ENCODE results near the gene MALL.
"Not testable (repeated sequence)": the region's sequence is repeated elsewhere in the genome, so short reads cannot be mapped to it uniquely, and the experiment has no call there.

Gene MALL

DNA sequence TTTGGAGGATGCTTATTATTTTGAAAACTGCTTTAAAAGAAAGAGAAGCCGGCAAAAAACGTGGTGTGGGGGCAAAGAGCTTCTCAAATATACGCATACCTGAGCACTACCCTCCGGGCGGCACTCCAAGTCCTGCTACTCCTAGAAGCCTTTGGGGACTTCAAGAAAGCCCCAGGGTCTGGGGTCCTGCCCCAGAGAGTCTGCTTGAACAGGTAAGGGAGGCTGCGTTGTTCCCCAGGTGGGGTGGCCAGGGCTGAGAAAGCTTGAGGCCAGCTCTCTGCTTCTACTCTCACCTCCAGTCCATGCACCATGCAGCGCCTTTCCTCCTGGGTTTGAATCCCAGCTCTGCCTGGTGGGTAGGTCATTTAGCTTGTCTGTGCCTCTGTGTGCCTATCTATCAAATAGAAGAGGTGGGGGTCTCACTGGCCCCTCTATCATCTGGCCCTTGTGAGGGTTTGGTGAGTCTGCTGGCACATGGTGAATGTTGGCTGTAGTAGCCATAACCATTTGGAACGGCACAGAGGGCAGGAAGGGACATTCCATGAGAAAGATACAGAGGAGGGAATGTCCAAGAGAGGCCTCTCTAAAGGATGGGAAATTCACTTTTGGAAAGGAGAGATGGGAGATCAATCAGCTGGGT, 19.5 kb downstream of the MALL start:
- H3K4me3 ChIP-seq (ENCODE audit: low read depth, low read length), result no peak overlapping the region
- no peak for TF ChIP-seq CTCF (IDR thresholded peaks at IDR 0.05; ENCODE audit: insufficient read depth, low read depth, low read length, missing control alignments)
- no peak for DNase-seq (ENCODE audit: low read depth)

GRCh38 chr2:110094884-110095534, 20.6 kb downstream of the MALL start:
- DNase-seq (ENCODE audit: low read depth); H3K4me3 ChIP-seq (ENCODE audit: low read depth, low read length): not testable (repeated sequence)

GRCh38 chr2:110093924-110094323, 21.7 kb downstream of the MALL start:
- not testable (repeated sequence) for DNase-seq (ENCODE audit: low read depth); H3K4me3 ChIP-seq (ENCODE audit: low read depth, low read length)

DNA sequence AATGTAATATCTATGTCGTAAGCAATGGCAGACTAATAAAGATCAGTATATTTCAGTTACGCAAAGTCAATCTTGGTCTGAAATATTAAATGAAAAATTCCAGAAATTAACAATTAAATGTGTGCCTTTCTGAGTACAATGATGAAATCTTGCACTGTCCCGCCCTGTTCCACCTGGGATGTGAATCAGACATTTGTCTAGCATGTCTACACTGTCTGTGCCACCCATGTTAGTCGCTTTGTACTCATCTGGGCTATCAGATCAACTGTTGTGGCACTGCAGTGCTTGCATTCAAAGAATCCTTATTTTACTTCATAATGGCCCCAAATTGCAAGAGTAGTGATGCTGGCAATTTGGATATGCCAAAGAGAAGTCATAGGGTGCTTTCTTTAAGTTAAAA, 25.5 kb downstream of the MALL start:
- not testable (repeated sequence) for DNase-seq (ENCODE audit: low read depth); H3K4me3 ChIP-seq (ENCODE audit: low read depth, low read length)

DNA sequence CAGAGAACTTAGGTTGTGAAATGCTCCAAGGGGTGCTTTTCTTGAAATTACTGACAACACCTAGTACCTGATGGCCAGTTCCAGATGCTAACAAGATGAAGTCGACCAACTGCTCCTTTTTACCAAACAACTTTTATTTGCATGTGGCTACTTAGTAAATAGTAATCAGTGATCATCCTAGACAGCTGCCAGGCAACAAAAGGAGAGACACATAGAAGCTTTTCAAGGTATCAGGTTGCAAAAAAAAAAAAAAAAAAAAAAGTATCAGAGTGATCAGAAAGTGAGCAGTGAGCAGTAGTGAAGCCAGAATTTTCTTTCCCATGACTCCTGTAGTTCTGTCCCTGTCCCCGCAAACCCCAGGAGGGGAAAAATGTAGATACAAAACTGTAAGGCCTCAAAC, 31.9 kb downstream of the MALL start:
- not testable (repeated sequence) for DNase-seq (ENCODE audit: low read depth); H3K4me3 ChIP-seq (ENCODE audit: low read depth, low read length)

GRCh38 chr2:110083162-110083561, 32.5 kb downstream of the MALL start:
- H3K4me3 ChIP-seq (ENCODE audit: low read depth, low read length); DNase-seq (ENCODE audit: low read depth): not testable (repeated sequence)

DNA sequence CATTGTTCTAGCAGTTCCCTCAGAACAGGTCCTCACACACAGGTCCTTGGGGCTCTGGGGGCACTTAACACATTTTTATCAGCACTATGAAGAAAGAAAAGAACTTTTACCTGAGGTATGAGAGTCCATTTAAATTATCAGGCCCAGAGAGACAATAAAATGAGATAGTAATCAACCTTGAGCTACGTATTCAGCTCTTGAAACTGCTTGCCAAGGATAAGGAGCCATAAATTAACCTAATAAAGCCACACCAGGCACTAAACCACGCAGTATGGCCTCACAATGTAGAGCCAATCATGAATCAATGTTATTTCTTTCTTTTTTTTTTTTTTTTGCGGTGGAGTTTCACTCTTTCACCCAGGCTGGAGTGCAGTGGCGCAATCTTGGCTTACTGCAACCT, 37.5 kb downstream of the MALL start:
- not testable (repeated sequence) for DNase-seq (ENCODE audit: low read depth); H3K4me3 ChIP-seq (ENCODE audit: low read depth, low read length)

GRCh38 chr2:110075896-110076295, 39.7 kb downstream of the MALL start:
- not testable (repeated sequence) for DNase-seq (ENCODE audit: low read depth)

GRCh38 chr2:110069869-110070268, 45.8 kb downstream of the MALL start:
- H3K4me3 ChIP-seq (ENCODE audit: low read depth, low read length); DNase-seq (ENCODE audit: low read depth): not testable (repeated sequence)

More at GRCh38 chr2:110075896-110076295, 39.7 kb downstream of the MALL start:
- not testable (repeated sequence) for H3K4me3 ChIP-seq (ENCODE audit: low read depth, low read length)

DNA sequence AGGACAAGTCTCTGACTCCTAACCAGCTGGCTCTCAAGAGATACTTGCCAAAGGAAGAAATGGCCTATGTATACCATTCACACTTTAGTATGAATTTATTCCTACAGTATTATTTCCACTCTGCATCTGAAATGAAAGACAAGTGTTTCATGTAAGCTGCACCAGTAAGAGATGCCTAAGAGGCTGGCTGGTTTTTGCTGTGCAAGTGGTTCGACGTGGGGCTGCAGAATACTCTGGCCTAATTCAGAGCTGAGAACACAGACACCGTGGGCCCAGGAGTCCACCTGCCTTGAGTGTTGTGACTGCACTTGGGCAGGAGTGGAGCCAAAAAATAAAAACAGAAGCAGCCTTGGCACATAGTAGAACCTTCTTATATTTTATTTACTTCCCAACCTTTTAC, 47.5 kb downstream of the MALL start:
- not testable (repeated sequence) for DNase-seq (ENCODE audit: low read depth); H3K4me3 ChIP-seq (ENCODE audit: low read depth, low read length)

GRCh38 chr2:110062332-110062731, 53.3 kb downstream of the MALL start:
- H3K4me3 ChIP-seq (ENCODE audit: low read depth, low read length); DNase-seq (ENCODE audit: low read depth): not testable (repeated sequence)

- not testable (repeated sequence) for H3K4me3 ChIP-seq (ENCODE audit: low read depth, low read length); DNase-seq (ENCODE audit: low read depth)
Observed at GRCh38 chr2:110060550-110060949, 55.1 kb downstream of the MALL start.

DNA sequence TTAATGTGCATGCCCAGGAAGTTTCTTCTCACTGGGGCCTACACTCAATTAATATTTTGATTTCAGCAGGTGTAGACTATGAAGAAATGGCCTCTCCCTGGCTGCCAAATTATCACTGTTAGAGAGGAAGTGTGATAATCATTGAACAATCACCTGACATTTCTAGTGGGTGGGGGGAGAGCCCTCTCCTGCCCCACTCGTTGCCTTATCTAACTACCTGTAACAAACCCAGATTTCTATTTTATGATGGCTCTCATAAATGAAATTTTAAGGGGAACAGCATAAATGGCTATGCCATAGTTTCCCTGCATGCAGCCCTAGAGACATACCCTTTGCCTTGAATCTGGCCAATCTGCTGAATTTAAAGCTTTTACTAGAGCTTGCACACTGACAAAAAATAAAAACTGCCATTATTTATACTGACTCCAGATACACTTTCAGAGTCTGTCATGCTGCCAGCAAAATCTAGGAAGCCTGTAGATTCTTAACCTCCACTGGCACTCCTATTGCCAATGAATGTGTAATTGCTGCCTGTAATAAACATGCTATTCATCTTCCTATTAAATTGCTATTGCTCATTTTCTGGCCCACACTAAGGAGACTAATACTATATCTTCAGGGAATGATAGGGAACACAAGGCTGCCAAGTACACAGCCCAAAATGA, 55.8 kb downstream of the MALL start:
- not testable (repeated sequence) for H3K4me3 ChIP-seq (ENCODE audit: low read depth, low read length); DNase-seq (ENCODE audit: low read depth)

- not testable (repeated sequence) for H3K4me3 ChIP-seq (ENCODE audit: low read depth, low read length); DNase-seq (ENCODE audit: low read depth)
Observed at GRCh38 chr2:110059009-110059693, 56.5 kb downstream of the MALL start.

DNA sequence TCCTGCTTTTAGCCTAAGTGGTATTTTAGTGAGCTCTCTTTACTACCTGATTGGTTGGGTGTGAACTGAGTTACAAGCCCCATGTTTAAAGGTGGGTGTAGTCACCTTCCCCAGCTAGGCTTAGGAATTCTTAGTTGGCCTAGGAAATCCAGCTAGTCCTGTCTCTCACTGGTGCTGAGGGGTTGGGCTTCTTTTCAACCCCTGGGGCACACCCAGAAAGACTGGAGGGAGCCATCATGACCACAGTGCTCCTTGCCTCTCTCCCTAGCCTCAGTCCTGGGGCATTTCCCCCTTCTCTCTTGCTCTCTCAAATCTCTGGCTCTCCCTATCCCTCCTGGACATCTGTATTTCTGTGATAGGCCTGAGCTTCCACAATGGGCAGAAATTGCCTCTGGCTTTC, 57.6 kb downstream of the MALL start:
- not testable (repeated sequence) for H3K4me3 ChIP-seq (ENCODE audit: low read depth, low read length)

DNA sequence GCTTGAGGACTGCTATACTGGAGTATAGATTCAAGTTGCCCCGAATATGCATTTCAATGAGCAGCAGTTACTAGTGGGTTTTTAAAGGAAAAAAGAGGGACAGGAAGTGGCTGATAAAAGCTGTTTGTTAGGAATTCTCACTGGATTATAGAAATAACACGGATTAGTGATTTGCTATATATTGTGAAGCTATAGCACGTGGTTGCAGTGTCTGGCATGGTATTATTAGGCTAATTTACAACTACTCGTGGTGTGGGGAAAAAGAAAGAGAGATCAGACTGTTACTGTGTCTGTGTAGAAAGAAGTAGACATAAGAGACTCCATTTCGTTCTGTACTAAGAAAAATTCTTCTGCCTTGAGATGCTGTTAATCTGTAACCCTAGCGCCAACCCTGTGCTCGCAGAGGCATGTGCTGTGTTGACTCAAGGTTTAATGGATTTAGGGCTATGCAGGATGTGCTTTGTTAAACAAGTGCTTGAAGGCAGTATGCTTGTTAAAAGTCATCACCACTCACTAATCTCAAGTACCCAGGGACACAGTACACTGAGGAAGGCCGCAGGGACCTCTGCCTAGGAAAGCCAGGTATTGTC, 59.7 kb downstream of the MALL start:
- DNase-seq (ENCODE audit: low read depth); H3K4me3 ChIP-seq (ENCODE audit: low read depth, low read length): not testable (repeated sequence)

More for the DNA sequence above, 57.6 kb downstream of the MALL start:
- DNase-seq (ENCODE audit: low read depth), result not testable (repeated sequence)

- H3K4me3 ChIP-seq (ENCODE audit: low read depth, low read length); DNase-seq (ENCODE audit: low read depth): not testable (repeated sequence)
Observed at GRCh38 chr2:110054521-110055407, 60.9 kb downstream of the MALL start.
